ENCODE results near the gene ATP5PO.

The ATP5PO gene

GRCh38 chr21:33860332-33860879 is 55.2 kb downstream of the ATP5PO start:
- no peak for TF ChIP-seq CTCF (IDR thresholded peaks at IDR 0.05)

GRCh38 chr21:33859373-33860102 is 56.1 kb downstream of the ATP5PO start:
- TF ChIP-seq CTCF (IDR thresholded peaks at IDR 0.05): no peak

- no peak for TF ChIP-seq CTCF (IDR thresholded peaks at IDR 0.05)
Measured at GRCh38 chr21:33858667-33859372, 56.8 kb downstream of the ATP5PO start.

- no peak for TF ChIP-seq CTCF (IDR thresholded peaks at IDR 0.05)
Measured at GRCh38 chr21:33857846-33858666, 57.5 kb downstream of the ATP5PO start.

- no peak for TF ChIP-seq CTCF (IDR thresholded peaks at IDR 0.05)
Measured at GRCh38 chr21:33856893-33857527, 58.6 kb downstream of the ATP5PO start.

GRCh38 chr21:33855190-33855589 is 60.4 kb downstream of the ATP5PO start:
- TF ChIP-seq CTCF (IDR thresholded peaks at IDR 0.05): no peak

- TF ChIP-seq CTCF (IDR thresholded peaks at IDR 0.05): no peak
Measured at GRCh38 chr21:33854604-33855003, 61.0 kb downstream of the ATP5PO start.

All from LNCAP (cell line).